GM19467 (cell line): ENCODE data around the gene FTO.

Experiments used
- ATAC-seq: cut with Tn5 transposase; IDR thresholded peaks from one replicate; pipeline ENCODE4 v1.9.1; 2021; ENCODE audit warnings: mild to moderate bottlenecking, moderate library complexity; ENCODE audit not compliant: unreplicated experiment

FTO gene

GRCh38 chr16:53752560-53752959, 48.6 kb downstream of the FTO start:
- no peak for ATAC-seq

DNA sequence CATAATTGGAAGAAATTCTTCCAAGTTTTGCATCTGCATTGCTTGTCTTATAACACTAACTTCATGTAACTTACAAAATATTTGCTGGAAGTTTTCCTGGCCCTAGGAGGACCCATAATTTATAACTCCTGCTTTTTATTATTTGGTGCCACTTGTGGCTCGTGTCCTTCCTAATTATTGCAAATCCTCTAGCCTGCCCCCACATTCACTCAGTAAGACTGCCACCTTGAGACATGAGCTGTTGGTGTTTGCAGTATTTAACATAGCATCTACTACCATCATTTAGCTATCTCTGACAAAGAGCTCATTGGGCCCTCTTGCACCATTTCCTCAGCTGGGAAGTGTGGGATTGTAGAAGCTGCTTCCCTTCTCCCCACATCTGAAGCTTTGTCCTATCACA, 49.5 kb downstream of the FTO start:
- no peak for ATAC-seq

GRCh38 chr16:53755026-53755910, 51.3 kb downstream of the FTO start:
- ATAC-seq, result no peak

- ATAC-seq, result no peak
These were observed 52.5 kb downstream of the FTO start for GRCh38 chr16:53756275-53756996.

DNA sequence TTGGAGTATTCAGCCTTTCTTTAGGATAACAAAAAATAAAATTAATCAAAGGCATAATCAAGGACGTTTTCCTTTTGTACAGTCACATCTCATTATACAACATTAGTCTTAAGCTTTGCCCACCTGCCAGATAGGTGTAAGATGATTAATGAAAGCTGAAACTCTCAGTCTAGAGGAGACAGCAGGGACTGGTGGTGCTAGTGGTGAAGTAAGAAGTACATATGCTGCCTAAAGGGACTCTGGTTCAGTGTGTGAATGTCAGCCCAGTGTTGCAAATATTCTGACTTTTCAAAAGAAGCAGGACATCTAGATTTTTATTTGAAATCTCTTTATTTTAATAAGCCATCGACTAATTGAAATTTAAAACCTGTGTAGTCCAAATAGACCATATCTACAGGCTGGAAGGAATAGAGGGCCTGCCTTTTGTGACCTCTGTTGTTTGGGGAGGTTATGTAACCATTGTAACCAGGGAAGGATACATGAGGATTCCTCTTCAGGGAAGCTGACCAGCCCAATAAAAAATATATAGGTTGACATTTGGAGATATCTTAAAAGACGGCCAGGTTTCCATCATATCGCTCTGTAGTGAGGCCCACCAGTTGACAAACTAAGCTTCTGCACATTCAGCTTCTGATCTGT, 54.1 kb downstream of the FTO start:
- no peak for ATAC-seq

- ATAC-seq, result no peak
These were observed 58.2 kb downstream of the FTO start for GRCh38 chr16:53761962-53762703.

DNA sequence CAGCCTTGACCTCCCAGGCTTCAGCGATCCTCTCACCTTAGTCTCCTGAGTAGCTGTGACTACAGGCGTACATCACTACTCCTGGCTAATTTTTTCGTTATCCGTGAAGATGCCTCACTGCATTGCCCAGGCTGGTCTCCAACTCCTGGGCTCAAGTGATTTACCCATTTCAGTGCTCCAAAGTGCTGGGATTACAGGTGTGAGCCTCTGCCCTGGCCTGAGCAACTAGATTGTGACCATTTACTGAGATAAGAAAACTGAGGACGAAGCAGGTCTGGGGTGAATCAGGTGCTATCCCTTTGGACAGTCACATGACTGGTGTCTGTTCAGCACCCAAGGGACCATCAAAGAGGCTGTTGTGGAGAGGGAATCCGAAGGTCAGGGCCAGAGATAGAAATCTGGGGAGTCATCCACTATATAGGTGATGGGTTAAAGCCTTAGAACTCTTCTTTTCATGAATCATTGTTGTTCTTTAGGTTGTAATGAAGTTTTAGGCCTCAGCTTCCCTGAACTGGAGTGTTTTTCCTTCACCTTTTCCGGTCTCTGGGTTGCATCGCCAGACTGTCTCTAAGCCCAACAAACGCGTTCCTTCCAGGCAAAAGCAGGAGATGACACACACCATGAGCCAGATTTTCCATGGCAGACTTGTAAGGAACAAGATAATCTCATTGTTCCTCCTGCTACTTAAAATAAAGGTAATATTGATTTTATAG, 62.5 kb downstream of the FTO start:
- ATAC-seq, result no peak

- ATAC-seq, result no peak
These were observed 64.2 kb downstream of the FTO start for GRCh38 chr16:53768167-53768566.

DNA sequence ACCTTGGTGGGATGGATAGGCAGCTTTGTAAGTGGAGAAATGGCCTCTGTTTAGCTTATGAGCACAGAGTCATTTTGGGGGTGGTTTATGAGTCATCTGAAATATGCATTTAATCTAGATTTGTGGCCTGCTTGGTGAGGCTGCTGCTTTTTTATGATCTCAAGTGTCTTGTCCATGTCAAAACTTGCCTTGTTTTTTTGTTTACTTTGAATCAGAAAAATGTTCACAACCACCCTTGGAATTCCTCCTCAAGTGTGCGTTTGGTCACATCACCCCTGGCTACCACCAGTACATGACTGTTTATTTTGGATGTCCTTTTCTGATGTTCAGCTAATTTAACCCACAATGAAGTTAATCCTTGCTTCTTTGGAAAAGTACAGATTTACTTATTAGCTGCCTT, 64.6 kb downstream of the FTO start:
- no peak for ATAC-seq

DNA sequence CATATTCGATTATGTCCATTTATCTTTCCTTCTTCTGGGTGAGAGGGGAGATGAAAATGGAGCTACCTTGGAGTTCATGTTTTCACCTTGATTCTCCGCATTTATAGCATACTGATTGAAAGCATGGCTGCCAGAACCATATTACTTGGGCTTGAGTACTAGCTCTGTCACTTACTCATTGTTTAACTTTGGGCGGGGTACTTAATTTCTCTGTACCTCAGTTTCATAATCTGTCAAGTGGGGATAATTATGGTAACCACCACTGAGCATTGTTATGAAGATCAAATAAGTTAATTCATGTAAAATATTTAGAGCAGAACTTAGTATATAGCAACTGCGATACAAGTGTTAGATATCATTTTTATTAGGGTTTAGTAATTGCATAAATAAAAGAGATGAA, 65.2 kb downstream of the FTO start:
- no peak for ATAC-seq

GRCh38 chr16:53769787-53770186, 65.8 kb downstream of the FTO start:
- no peak for ATAC-seq

GRCh38 chr16:53770641-53771040, 66.7 kb downstream of the FTO start:
- no peak for ATAC-seq

DNA sequence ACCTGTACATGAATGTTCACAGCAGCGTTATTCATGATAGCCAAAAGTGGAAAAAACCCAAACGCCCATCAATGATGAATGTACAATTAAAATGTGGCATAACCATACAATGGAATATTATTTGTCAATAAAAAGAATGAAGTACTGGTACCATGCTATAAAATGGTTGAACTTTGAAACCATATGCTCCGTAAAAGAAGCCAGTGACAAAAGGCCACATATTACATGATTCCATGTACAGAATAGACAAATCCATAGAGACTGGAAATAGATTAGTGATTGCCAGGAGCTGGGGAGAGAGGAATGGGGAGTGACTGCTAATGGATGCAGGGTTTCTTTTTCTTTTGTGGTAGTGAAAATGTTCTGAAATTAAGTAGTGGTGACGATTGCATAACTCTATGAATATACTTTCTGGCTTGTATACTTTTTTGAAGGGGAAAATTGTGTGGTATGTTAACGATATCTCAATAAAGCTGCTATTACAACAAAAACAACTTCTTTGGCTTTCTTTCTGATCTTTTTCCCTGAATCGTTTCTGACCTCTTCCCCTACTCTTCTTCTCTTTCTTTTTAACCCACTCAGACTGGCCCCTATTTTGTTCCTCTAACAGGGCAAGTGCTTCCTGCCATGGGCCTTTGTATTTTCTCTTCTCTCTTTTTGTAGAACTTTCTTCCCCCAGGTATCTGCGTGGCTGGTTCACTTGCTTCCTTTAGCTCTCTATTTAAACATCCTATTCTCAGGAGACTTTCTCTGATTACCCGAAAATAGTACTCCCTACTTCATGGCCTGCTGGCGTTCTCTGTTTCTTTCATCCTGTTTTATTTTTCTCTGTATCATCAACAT, 67.9 kb downstream of the FTO start:
- ATAC-seq, result no peak

DNA sequence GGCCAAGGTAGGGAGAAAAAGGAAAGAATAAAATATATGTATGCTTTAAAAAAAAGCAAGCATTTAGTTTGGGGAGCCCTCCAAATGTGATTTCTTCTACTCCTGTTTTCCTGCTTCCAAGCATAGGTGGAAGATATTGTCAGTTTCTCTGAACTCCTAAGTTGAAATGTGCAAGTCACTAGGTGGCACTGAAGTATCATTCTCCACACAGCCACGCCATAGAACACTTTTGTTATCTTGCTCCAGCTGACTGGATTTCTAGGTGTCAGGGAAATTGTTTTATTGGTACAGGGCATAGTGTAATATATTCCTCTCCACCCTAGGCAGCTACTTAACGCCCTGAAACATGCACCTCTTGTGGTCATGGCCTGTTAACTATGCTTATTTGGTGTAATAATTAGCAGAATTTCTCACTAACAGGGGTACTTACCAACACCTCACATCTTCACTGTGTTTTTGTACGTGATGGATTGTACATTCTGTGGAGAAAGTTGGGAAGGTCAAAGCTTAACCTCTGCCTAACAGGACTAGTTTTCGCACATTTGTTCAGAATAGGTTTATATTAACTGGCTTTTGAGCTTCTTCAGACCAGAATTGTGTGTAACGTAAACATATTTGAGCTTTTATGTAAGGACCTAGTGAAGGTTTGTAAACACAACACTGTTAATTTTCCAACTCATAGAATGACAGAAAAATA, 69.3 kb downstream of the FTO start:
- peak; percentile 53 for ATAC-seq

DNA sequence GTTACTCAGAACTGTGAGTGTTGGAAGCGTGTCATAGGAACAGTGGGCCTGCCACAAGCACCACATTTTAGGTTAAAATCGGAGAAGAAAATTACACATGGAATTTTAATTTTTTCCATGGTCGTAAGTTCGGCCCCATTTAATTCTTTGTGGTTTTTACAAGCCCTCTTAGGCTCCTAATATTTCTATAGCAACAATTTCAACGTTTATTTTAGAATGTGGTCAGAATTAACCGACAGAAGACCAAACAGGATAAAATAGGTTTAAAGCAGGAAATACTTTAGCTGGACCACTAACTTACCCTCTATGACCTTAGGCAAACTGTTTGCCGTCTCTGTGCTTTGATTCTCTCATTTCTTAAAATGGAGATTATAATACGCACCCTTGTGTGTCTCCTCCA, 69.9 kb downstream of the FTO start:
- ATAC-seq, result no peak

DNA sequence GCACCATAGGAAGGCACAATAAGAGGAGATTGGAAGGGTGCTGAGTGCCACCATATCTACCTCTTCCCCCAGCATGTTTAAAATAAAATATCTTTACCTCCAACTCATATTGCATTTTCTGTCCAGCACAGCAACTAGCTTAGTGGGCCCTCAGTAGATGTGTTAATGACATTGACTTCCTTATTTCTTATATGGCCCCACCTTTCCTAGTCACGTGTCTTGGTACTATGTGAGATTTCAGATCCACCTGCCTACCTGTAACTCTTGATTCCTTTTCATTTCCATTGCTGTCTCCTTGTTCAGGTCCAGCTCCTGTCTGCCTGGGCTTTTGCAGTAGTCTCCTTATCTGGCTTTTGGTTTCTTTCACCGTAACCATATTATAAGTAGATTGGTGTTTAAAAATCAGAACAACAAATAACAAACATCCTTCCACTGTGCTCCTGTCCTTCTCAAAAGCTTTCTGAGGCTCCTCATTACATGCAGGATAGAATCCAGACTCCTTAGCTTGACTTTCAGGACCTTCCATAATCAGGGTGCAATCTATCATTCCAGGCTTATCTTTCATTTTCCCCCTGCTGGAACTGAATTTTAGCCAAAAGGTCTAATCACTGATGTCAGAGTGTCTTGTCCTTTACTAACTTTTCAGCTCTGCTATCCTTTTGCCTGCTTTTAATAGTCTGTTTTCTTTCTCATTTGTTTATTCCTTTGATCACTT, 71.3 kb downstream of the FTO start:
- ATAC-seq, result no peak

GRCh38 chr16:53775821-53776431, 72.0 kb downstream of the FTO start:
- no peak for ATAC-seq

DNA sequence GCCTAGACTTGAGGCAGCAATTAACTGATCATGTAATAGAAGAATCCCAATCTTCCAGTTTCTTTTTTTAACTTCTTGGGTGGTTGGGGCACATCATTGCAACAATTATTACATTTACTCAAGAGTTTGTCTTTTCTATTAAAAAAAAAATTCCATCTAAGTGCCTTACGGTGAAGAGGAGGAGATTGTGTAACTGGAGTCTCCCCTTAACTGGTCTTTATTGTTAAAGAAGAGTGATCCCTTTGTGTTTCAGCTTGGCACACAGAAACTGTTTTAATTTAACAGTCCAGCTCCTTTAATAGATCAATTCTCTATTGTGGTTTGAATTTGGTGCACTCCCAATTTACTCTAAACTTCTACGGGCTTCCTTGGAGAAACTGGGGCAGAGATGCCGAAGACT, 75.2 kb downstream of the FTO start:
- ATAC-seq, result no peak
